Brain pericyte (primary cell): ENCODE results near the gene KANTR.
A peak's percentile ranks its signal among the peaks of the same experiment; 100 is the strongest.

Experiments used
- DNase-seq: peaks from one replicate; pipeline ENCODE4 v3.0.0-alpha.2; 2012; ENCODE audit warnings: low read depth, low spot score

Gene KANTR

GRCh38 chrX:53093748-53094581 lies at the start of gene KANTR:
Gene KANTR, plus strand, starts transcription at chrX:53094142. Its CDS starts 30,131 bp downstream, at chrX:53124273.
- DNase-seq, result peak; percentile 77

GRCh38 chrX:53044995-53045394 lies 48.9 kb upstream of the KANTR start:
- no peak for DNase-seq

GRCh38 chrX:53047228-53047627 lies 46.7 kb upstream of the KANTR start:
- no peak for DNase-seq

GRCh38 chrX:53048169-53049126 lies 45.5 kb upstream of the KANTR start, which contains the start of gene GPR173:
Gene GPR173, plus strand, starts transcription at chrX:53048789. Its CDS starts 27,833 bp downstream, at chrX:53076622.
- peak; percentile 26 for DNase-seq

GRCh38 chrX:53049127-53049517 lies 44.8 kb upstream of the KANTR start:
- no peak for DNase-seq

GRCh38 chrX:53050841-53051240 lies 43.1 kb upstream of the KANTR start:
- DNase-seq, result no peak

- DNase-seq, result no peak
Measured at GRCh38 chrX:53055244-53055849, 38.6 kb upstream of the KANTR start.

- DNase-seq, result no peak
Measured at GRCh38 chrX:53056292-53056691, 37.6 kb upstream of the KANTR start.

GRCh38 chrX:53065104-53065503 lies 28.8 kb upstream of the KANTR start:
- no peak for DNase-seq

GRCh38 chrX:53071064-53071463 lies 22.9 kb upstream of the KANTR start:
- no peak for DNase-seq

- no peak for DNase-seq
Measured at GRCh38 chrX:53071604-53072417, 22.1 kb upstream of the KANTR start.

GRCh38 chrX:53072418-53073114 lies 21.4 kb upstream of the KANTR start:
- no peak for DNase-seq

GRCh38 chrX:53073115-53073586 lies 20.8 kb upstream of the KANTR start:
- DNase-seq, result no peak

- DNase-seq, result no peak
Measured at GRCh38 chrX:53075011-53075410, 18.9 kb upstream of the KANTR start.

- no peak for DNase-seq
Measured at GRCh38 chrX:53076671-53077070, 17.3 kb upstream of the KANTR start.

GRCh38 chrX:53077207-53078197 lies 16.4 kb upstream of the KANTR start:
- no peak for DNase-seq

- DNase-seq, result no peak
Measured at GRCh38 chrX:53078943-53079342, 15.0 kb upstream of the KANTR start.

GRCh38 chrX:53080628-53081580 lies 13.0 kb upstream of the KANTR start:
- DNase-seq, result no peak
